GM18517 (cell line): ENCODE results near the gene ZNF888.
A peak's percentile ranks its signal among the peaks of the same experiment; 100 is the strongest.
"Not testable (repeated sequence)": the region's sequence is repeated elsewhere in the genome, so short reads cannot be mapped to it uniquely, and the experiment has no call there.

ENCODE experiments used
- ATAC-seq: cut with Tn5 transposase; IDR thresholded peaks from one replicate; pipeline ENCODE4 v1.9.1; 2021; ENCODE audit warnings: mild to moderate bottlenecking, moderate library complexity; ENCODE audit not compliant: unreplicated experiment

The ZNF888 gene

GRCh38 chr19:52922841-52923777, at the start of gene ZNF888:
Gene ZNF888, minus strand, starts transcription at chr19:52923428. Its CDS starts 5,555 bp downstream, at chr19:52917873.
- peak; percentile 69 for ATAC-seq

- no peak for ATAC-seq
Observed at GRCh38 chr19:52967772-52968171, 44.5 kb upstream of the ZNF888 start.

GRCh38 chr19:52963247-52963618, 40.0 kb upstream of the ZNF888 start:
- peak; percentile 27 for ATAC-seq

DNA sequence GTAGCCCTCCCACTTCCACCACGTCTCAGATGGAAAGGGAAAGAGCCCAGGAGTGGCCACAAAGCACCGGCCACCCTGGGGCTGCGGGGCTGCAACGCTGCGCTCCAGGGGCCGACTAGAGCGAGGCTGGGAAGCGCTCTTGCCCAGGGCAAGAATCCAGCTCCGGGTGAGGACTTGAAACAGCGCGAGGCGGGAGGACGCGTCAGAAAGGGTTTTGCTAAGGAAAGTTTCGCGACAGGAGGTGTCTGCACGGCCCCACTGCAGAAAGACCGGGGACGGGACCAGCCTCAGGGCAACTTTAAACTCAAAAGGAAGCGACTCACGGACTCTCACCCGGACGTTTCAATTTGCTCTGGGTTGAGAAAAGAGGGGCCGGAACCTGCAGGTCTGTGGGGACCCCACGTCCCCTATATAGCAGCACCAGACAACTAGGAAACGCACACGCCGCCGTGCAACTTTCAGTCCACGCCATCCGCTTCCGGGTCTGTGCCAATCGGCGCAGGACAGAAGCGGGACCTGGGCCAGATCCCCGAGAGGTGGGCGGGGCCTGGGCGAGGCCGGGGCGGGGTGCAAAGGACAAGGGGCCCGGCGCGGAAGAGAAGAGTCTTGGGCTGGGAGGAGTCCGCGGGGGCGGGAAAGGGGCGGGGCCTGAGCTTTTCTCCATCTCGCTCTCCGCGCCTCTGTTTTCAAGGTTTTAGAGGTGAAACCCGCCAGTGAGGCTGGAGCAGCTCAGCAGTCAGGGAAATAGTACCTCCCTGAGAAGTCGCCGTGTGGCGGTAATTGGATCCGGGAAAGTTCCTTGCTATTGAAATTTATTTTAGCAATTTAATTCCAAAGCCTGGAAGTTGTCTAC, 39.4 kb upstream of the ZNF888 start, which contains the start of gene ZNF816:
ZNF816 (minus strand) TSS at position 488 of the 853 bp plus-strand sequence. CDS start 6,792 bp downstream, outside the sequence.
- peak; percentile 82 for ATAC-seq

DNA sequence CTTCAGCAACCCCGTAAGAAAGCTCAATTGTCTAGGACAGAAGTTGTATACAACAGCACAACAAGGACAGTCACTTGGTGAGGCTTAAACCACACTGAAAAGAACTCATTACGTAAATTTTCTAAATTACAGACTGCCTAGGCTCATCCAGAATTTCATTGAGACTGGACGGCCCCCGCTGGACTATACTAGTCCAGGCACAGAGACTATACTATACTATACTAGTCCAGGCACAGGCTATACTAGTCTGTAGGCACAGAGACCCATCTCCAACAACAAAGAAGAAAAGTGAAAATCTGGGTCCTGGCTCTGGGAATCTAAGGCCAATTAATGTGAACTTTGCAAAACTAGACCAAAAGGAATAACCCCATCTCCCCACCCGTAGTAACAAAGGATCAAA, 38.8 kb upstream of the ZNF888 start:
- no peak for ATAC-seq

GRCh38 chr19:52959613-52960295, 36.5 kb upstream of the ZNF888 start:
- ATAC-seq, result no peak

DNA sequence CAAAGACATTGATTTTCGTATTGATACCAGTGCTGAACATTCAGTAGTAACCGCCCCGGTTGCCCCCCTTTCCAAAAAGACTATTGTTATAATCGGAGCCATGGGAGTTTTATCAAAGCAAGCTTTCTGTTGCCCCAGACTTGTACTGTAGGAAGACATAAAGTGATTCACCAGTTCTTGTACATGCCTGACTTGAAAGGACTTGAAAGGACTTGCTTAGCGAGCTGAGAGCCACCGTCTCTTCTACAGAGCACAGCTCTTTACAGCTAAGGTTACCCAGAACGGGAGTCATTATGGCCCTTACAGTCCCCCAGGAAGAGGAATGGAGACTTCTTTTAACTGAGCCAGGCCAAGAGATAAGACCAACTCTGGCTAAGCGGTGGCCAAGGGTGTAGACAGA, 34.4 kb upstream of the ZNF888 start:
- ATAC-seq, result no peak

DNA sequence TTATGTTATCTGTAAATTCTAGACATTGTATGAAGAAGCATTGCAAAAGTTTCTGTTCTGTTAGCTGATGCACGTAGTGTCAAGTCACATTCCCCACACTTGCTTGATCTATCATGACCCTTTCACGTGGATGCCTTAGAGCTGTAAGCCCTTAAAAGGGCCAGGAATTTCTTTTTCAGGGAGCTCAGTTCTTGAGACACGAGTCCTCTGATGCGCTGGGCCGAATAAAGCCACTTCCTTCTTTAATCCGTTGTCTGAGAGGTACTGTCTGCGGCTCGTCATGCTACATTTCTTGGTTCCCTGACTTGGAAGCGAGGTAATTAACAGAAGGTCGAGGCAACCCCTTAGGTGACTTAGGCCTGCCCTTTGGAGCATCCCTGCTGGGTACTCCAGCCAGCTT, 33.7 kb upstream of the ZNF888 start:
- ATAC-seq, result no peak

GRCh38 chr19:52949422-52949821, 26.2 kb upstream of the ZNF888 start:
- ATAC-seq, result no peak

DNA sequence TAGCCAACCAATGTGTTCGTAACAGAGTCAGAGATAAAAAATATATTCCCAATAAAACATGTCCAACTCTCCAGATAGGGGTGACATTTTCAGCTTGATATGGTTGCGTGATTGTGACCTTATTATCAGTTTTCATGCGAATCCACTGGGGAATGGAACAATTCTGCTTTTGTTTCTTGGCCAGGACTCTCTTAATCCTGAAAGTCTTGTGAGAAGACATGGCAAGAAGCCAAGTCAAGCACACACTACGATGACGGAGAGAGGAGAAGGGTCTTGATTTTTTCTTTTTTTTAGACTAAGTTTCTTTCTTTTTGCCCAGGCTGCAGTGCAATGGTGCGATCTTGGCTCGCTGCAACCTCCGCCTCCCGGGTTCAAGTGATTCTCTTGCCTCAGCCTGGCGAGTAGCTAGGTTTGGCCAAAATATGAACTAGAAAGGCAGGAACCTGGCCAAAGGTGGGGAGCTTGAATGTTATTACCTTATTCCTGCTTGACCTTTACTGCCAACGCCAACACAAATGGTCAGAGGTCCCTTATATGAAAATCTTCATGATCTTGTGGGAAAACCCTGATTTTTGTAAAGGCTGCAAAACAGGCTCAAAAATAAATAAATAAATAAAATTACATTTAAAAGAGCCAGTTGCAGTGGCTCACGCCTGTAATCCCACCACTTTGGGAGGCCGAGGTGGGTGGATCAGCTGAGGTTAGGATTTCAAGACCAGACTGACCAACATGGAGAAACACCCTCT, 25.0 kb upstream of the ZNF888 start:
- no peak for ATAC-seq

DNA sequence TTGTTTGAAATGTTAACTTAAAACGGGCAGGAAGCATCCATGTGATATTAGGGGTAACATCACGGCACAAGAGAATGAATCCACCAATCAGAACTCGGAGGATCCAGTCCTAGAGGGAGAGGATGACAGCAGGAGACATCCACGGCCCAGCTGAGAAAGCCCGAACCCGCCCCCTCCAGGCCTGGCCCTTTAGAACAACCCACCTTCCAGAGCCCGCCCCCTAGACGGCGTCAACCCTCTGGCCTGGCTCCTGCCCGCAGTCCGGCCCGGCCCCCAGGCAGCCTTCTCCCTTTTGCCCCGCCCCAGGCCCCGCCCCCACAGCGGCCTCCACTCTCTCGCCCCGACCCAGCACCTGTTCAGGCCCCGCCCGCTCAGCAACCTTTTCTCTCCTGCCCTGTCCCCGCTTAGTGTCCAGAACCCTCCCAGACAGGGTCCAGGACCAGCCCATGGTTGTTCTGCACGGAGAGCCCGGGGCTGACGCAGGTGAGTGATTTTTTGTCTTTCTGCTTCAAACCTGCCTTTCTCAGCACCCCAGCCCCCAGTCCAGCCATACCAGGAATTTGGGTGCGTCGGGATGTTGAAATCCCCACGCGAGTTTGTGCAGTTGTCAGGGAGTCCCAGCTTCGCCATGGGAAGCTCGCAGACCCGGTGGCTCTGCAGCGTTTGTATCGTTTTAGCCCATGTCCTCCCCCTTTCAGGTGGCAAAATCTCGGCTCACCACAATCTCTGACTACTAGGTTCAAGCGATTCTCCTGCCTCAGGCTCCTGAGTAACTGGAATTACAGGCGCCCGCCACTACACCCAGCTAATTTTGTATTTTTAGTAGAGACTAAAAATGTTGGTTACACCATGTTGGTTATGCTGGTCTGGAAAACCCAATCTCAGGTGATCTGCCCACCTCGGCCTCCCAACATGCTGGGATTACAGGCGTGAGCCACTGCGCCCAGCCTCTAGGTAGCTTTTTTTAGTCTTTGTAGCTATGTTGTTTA, 23.4 kb upstream of the ZNF888 start:
- no peak for ATAC-seq

GRCh38 chr19:52945652-52946321, 22.6 kb upstream of the ZNF888 start:
- no peak for ATAC-seq

GRCh38 chr19:52944703-52945493, 21.7 kb upstream of the ZNF888 start:
- ATAC-seq, result not testable (repeated sequence)

GRCh38 chr19:52943884-52944643, 20.8 kb upstream of the ZNF888 start:
- ATAC-seq, result no peak

GRCh38 chr19:52943134-52943883, 20.1 kb upstream of the ZNF888 start:
- no peak for ATAC-seq

DNA sequence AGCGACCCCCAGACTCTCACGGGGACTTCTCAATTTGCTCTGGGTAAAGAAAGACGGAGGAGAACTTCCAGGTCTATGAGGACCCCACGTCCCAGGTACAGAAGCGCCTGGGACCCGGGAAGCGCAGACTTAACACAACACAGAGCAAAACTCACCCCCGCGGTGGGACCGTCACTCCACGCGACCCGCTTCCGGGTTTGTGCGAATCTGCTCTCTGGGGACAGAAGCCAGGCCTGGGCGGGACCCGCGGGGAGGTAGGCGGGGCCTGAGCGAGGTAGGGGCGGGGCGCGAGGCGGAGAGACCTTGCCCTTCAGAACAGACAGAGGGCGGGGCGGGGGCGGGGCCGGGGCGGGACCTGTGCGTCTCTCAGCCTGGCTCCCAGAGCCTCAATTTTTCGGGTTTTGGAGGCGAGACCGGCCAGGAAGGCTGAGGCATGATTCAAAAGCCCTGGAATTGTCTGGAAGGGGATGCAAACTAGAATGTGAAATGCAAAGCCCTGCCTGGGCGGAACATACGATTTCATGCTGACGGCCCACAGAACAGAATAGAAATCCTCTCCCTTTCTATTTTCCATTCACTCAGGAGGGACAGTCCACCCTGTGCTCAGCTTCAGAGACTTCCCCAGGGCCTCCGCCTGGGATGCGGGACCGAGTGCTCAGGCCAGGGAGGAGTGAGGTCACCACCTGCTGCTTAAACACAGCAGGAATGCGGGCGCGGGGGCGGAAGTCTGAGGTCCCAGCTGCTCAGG, 19.3 kb upstream of the ZNF888 start:
- peak; percentile 84 for ATAC-seq
